ENCODE measurements around the gene SH3D19. TPM values are rescaled to one million over a fixed set of nuclear protein-coding genes. Genes with fewer than 3 reads are reported as not detected.
A peak's percentile ranks its signal among the peaks of the same experiment; 100 is the strongest.

SH3D19 gene
- total and polyA plus RNA-seq, 2 of the 4 experiments (the other 2 are of a cell fraction): 14.4 to 27.2 TPM

- no peak overlapping the region for H3K56ac ChIP-seq (ENCODE audit: extremely low read depth, insufficient read depth, low read length)
- no peak overlapping the region for H2BK20ac ChIP-seq (ENCODE audit: low read depth, low read length)
- dilution Hi-C loops (cut with HindIII; ENCODE audit: low sequenced_read_pairs, unreplicated experiment): no loop called here
- ChIA-PET POLR2A (ENCODE audit: unreplicated experiment) (no interaction called here), CTCF (no interaction called here)
- TF ChIP-seq CEBPB (IDR thresholded peaks at IDR 0.05; ENCODE audit: low read depth, low read length) (no peak), RCOR1 (IDR thresholded peaks at IDR 0.05; ENCODE audit: insufficient replicate concordance, low read length) (no peak), MXI1 (IDR thresholded peaks at IDR 0.05; ENCODE audit: borderline replicate concordance, low read depth, low read length) (no peak), USF2 (IDR thresholded peaks at IDR 0.05; ENCODE audit: low read depth, low read length) (no peak), RAD21 (IDR thresholded peaks at IDR 0.05; ENCODE audit: low read length) (no peak), RFX5 (IDR thresholded peaks at IDR 0.05; ENCODE audit: low read depth, low read length) (no peak), MAZ (IDR thresholded peaks at IDR 0.05; ENCODE audit: borderline replicate concordance, low read depth, low read length) (no peak), CTCF (conservative IDR thresholded peaks at IDR 0.05; ENCODE audit: low read depth, low read length) (no peak), BHLHE40 (IDR thresholded peaks at IDR 0.05; ENCODE audit: low read depth, low read length) (no peak), FOS (IDR thresholded peaks at IDR 0.05; ENCODE audit: low read depth, low read length) (no peak), MAFK (IDR thresholded peaks at IDR 0.05; ENCODE audit: low read depth, low read length) (no peak), SMC3 (IDR thresholded peaks at IDR 0.05; ENCODE audit: low read depth, low read length) (no peak), CHD1 (IDR thresholded peaks at IDR 0.05; ENCODE audit: low read depth, low read length) (no peak), POLR2A (IDR thresholded peaks at IDR 0.05; ENCODE audit: low read depth, low read length) (no peak), NFE2L2 (IDR thresholded peaks at IDR 0.05; ENCODE audit: low read depth, low read length) (no peak), ELK1 (IDR thresholded peaks at IDR 0.05; ENCODE audit: borderline replicate concordance, low read depth, low read length) (no peak)
- intact Hi-C loops (cut with micrococcal nuclease): loop anchor here (2.0 kb wide), 1 partner anchor 58 kb away; no protein-coding TSS in a partner anchor
- H3K36me3 ChIP-seq (ENCODE audit: control insufficient read depth, insufficient read depth, low read length): no peaks in the 10 kb centered on the region; the same call in 1 of the 2 replicates
- no TSS peak for BruUV-seq (replicated peaks)
- in situ Hi-C loops (cut with MboI; ENCODE audit: low sequenced_read_pairs): no loop called here
- H3K4me3 ChIP-seq (ENCODE audit: insufficient read depth, low read depth, low read length): no peak overlapping the region
- H2AK9ac ChIP-seq (replicated peaks; ENCODE audit: low read depth, low read length, poor library complexity): no peak overlapping the region
- no peak for ATAC-seq (ENCODE audit: low read depth)
- H3K9me1 ChIP-seq (ENCODE audit: insufficient read depth, low read length): no peaks in the 10 kb centered on the region
- H3K23ac ChIP-seq (ENCODE audit: low read depth, low read length): no peak overlapping the region
- no peak overlapping the region for H3K9ac ChIP-seq (ENCODE audit: low read depth, low read length)
- no peak for DNase-seq
- no peaks in the 10 kb centered on the region for H3K79me1 ChIP-seq (ENCODE audit: low read depth in 1 of 2, low read length in 2 of 2)
- no peak overlapping the region for H2BK120ac ChIP-seq (ENCODE audit: low read depth, low read length)
- no peak overlapping the region for H3K14ac ChIP-seq (replicated peaks; ENCODE audit: low read depth, low read length)
- H2AK5ac ChIP-seq (ENCODE audit: low read depth, low read length): no peak overlapping the region
- WGBS, 2 experiments (ENCODE audit: extremely low coverage in 2 of 2, insufficient read length in 1 of 2): no CpG with 5 or more reads among the region's 1 CpG
- H3K4ac ChIP-seq (ENCODE audit: low read depth, low read length): no peak overlapping the region
- H3K27ac ChIP-seq (ENCODE audit: insufficient read depth, low read length): no peak overlapping the region
- H2AFZ ChIP-seq (replicated peaks; ENCODE audit: low read length, poor library complexity): no peak overlapping the region
- peaks cover 4% of the 10 kb centered on the region for H3K4me1 ChIP-seq (ENCODE audit: control insufficient read depth, insufficient read depth, low read length)
- no peak overlapping the region for H4K91ac ChIP-seq (ENCODE audit: insufficient read depth, low read depth, low read length)
- H3K9me3 ChIP-seq (ENCODE audit: control insufficient read depth, insufficient read depth, low read length): no peaks in the 10 kb centered on the region
- no peaks in the 10 kb centered on the region for H4K20me1 ChIP-seq (ENCODE audit: insufficient read depth, low read length)
- H3K18ac ChIP-seq (ENCODE audit: low read depth, low read length): no peak overlapping the region; the same call in 1 of the 2 replicates
- H3K4me2 ChIP-seq (ENCODE audit: low read depth, low read length): no peak overlapping the region; the same call in 1 of the 2 replicates
- no peaks in the 10 kb centered on the region for H3K27me3 ChIP-seq (ENCODE audit: control insufficient read depth, insufficient read depth, low read length)
- peak overlapping the region in 1 of 2 experiments; percentile 4; a peak in 1 of 4 replicates for H4K8ac ChIP-seq (ENCODE audit: low read depth in 2 of 2, low read length in 2 of 2)
- H4K5ac ChIP-seq (ENCODE audit: low read depth, low read length): no peak overlapping the region
- no peak overlapping the region for H2BK15ac ChIP-seq (ENCODE audit: low read depth, low read length)
- H2BK5ac ChIP-seq (ENCODE audit: low read depth, low read length, poor library complexity, severe bottlenecking): peak overlapping the region; percentile 56
Measured at GRCh38 chr4:151227172-151227571, 98.2 kb downstream of the SH3D19 start.
